Smooth muscle cell (in vitro differentiated cells): ENCODE measurements around the gene CEPT1. TPM values are rescaled to one million over a fixed set of nuclear protein-coding genes. Genes with fewer than 3 reads are reported as not detected.

Experiments
- DNase-seq: peaks from one replicate; lab custom pipeline; 2025; ENCODE audit not compliant: unreplicated experiment; lab: John Stamatoyannopoulos, UW
- H2AFZ ChIP-seq: fragments of 200-600 bp; sonication (generic); 2 replicates; pipeline ENCODE4 v1.6.0; 2016; ENCODE audit warnings: antibody characterized with exemption, low read depth, mild to moderate bottlenecking
- H3F3A ChIP-seq: fragments of 200-600 bp; sonication (generic); 2 replicates; pipeline ENCODE4 v1.6.0; 2017; ENCODE audit warnings: antibody characterized with exemption, low read depth
- H3K27ac ChIP-seq: fragments of 200-600 bp; sonication (generic); 2 replicates; pipeline ENCODE4 v1.5.1; 2016; ENCODE audit warnings: low read depth, mild to moderate bottlenecking
- H3K27me3 ChIP-seq: fragments of 200-600 bp; sonication (generic); 2 replicates; pipeline ENCODE4 v1.6.1; 2016; ENCODE audit warnings: low read depth, mild to moderate bottlenecking
- H3K36me3 ChIP-seq: fragments of 200-600 bp; sonication (generic); 2 replicates; pipeline ENCODE4 v1.5.1; 2016; ENCODE audit warnings: low read depth
- H3K4me1 ChIP-seq: fragments of 200-600 bp; sonication (generic); 2 replicates; pipeline ENCODE4 v1.5.1; 2016; ENCODE audit warnings: low read depth
- H3K4me2 ChIP-seq: fragments of 200-600 bp; sonication (generic); 2 replicates; pipeline ENCODE4 v1.6.0; 2016; ENCODE audit warnings: mild to moderate bottlenecking
- H3K4me3 ChIP-seq: fragments of 200-600 bp; sonication (generic); 2 replicates; pipeline ENCODE4 v1.5.1; 2016; ENCODE audit warnings: mild to moderate bottlenecking
- H3K79me2 ChIP-seq: fragments of 200-600 bp; sonication (generic); 2 replicates; pipeline ENCODE4 v1.6.0; 2016; ENCODE audit warnings: low read depth, mild to moderate bottlenecking
- H3K9ac ChIP-seq: fragments of 200-600 bp; sonication (generic); 2 replicates; pipeline ENCODE4 v1.6.0; 2016; ENCODE audit warnings: low read depth
- H3K9me3 ChIP-seq: fragments of 200-600 bp; sonication (generic); replicated peaks from 2 replicates; pipeline ENCODE4 v1.5.1; 2016; ENCODE audit warnings: low read depth
- H4K20me1 ChIP-seq: fragments of 200-600 bp; sonication (generic); 2 replicates; pipeline ENCODE4 v1.6.0; 2016; ENCODE audit warnings: low read depth
- CTCF ChIP-seq: fragments of 200-600 bp; sonication (generic); IDR thresholded peaks from 2 replicates; pipeline ENCODE4 v1.5.1; 2017; ENCODE audit warnings: borderline replicate concordance, mild to moderate bottlenecking, antibody characterized with exemption; ENCODE audit not compliant: insufficient read depth, poor library complexity, severe bottlenecking
- WGBS: methylation state at CpG from one replicate; pipeline ENCODE4 v1.1.7; 2016; ENCODE audit warnings: low lambda C conversion rate; 5-methylcytosine and 5-hydroxymethylcytosine counted together
- polyA plus RNA-seq: library from polyadenylated mRNA; unstranded; fragments of >200 nt; fragmentation: Nextera tagmentation; extraction: Ambion mirVana; gene quantifications from 2 replicates; pipeline ENCODE4 v1.2.1, GENCODE V29; 2016
- total RNA-seq: library from RNA; depleted of rRNA; stranded (reverse); fragments of >200 nt; gene quantifications from 2 replicates; pipeline ENCODE4 v1.2.3, GENCODE V29; 2014

The CEPT1 gene
- total and polyA plus RNA-seq, 2 experiments from 2014 or later, result 19.4 to 36.8 TPM

GRCh38 chr1:111127923-111128643 lies 11.9 kb upstream of the CEPT1 start:
- no peak for TF ChIP-seq CTCF
- no peak overlapping the region for H3K9ac ChIP-seq
- no peak overlapping the region for H3K4me2 ChIP-seq

GRCh38 chr1:111129376-111129775 lies 10.6 kb upstream of the CEPT1 start:
- H3K9ac ChIP-seq, result no peak overlapping the region
- no peak overlapping the region for H3K4me2 ChIP-seq
- no peak overlapping the region for H2AFZ ChIP-seq
- no peak overlapping the region for H3K4me3 ChIP-seq
- no peaks in the 10 kb centered on the region for H3K9me3 ChIP-seq
- 85% methylated on average over 1 of the region's 1 CpG for WGBS
- DNase-seq, result no peak
- H4K20me1 ChIP-seq, result peaks cover 3% of the 10 kb centered on the region
- H3K4me1 ChIP-seq, result no peaks in the 10 kb centered on the region
- H3K27ac ChIP-seq, result no peak overlapping the region
- H3K79me2 ChIP-seq, result no peaks in the 10 kb centered on the region
- no peaks in the 10 kb centered on the region for H3F3A ChIP-seq
- TF ChIP-seq CTCF, result no peak
- H3K36me3 ChIP-seq, result peaks cover 29% of the 10 kb centered on the region
- no peaks in the 10 kb centered on the region for H3K27me3 ChIP-seq

More at GRCh38 chr1:111127923-111128643, 11.9 kb upstream of the CEPT1 start:
- no peaks in the 10 kb centered on the region for H3K27me3 ChIP-seq
- no peak for DNase-seq
- no peak overlapping the region for H3K27ac ChIP-seq
- no peak overlapping the region for H3K4me3 ChIP-seq
- H4K20me1 ChIP-seq, result peaks cover 3% of the 10 kb centered on the region
- no peaks in the 10 kb centered on the region for H3K9me3 ChIP-seq
- WGBS, result 97% methylated on average over 3 of the region's 3 CpGs
- H3K36me3 ChIP-seq, result peaks cover 36% of the 10 kb centered on the region
- no peaks in the 10 kb centered on the region for H3K79me2 ChIP-seq
- H3F3A ChIP-seq, result no peaks in the 10 kb centered on the region
- H3K4me1 ChIP-seq, result no peaks in the 10 kb centered on the region
- no peak overlapping the region for H2AFZ ChIP-seq

DNA sequence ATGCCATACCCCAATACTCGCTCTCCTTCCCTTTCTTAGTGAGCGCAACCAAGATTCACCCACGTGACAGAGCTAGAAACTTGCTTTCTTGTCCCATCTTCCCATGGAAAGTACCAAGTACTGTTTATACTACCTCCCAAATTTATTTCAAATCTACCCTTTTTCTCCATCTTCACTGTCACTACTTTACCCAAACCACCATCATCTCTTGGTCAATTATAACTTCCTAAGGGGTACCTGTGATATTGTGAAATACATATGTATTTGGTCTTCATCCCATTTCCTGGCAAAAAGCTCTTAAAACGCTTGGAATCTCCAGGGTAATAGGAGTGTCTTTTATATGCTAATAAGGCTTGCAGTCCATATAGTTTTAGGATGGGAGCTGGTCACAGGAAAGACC lies 8.3 kb upstream of the CEPT1 start:
- H3K4me1 ChIP-seq, result no peaks in the 10 kb centered on the region
- peaks cover 6% of the 10 kb centered on the region for H3F3A ChIP-seq
- no peaks in the 10 kb centered on the region for H3K27me3 ChIP-seq
- H3K36me3 ChIP-seq, result peaks cover 18% of the 10 kb centered on the region
- H3K27ac ChIP-seq, result no peak overlapping the region
- no peak for TF ChIP-seq CTCF
- no peak for DNase-seq
- 90% methylated on average over 4 of the region's 4 CpGs for WGBS
- H3K9ac ChIP-seq, result no peak overlapping the region
- H3K4me2 ChIP-seq, result no peak overlapping the region
- H3K9me3 ChIP-seq, result no peaks in the 10 kb centered on the region
- H2AFZ ChIP-seq, result no peak overlapping the region
- no peaks in the 10 kb centered on the region for H3K79me2 ChIP-seq
- no peak overlapping the region for H3K4me3 ChIP-seq
- peaks cover 3% of the 10 kb centered on the region for H4K20me1 ChIP-seq

GRCh38 chr1:111133866-111134265 lies 6.2 kb upstream of the CEPT1 start:
- H3K36me3 ChIP-seq, result peaks cover 9% of the 10 kb centered on the region

More at GRCh38 chr1:111133866-111134265, 6.2 kb upstream of the CEPT1 start:
- no peaks in the 10 kb centered on the region for H3K9me3 ChIP-seq
- 98% methylated on average over 1 of the region's 1 CpG for WGBS
- H3K79me2 ChIP-seq, result peaks cover 15% of the 10 kb centered on the region
- H3K27ac ChIP-seq, result no peak overlapping the region
- no peaks in the 10 kb centered on the region for H3K27me3 ChIP-seq
- no peak overlapping the region for H3K9ac ChIP-seq
- no peak overlapping the region for H2AFZ ChIP-seq
- no peaks in the 10 kb centered on the region for H4K20me1 ChIP-seq
- H3K4me2 ChIP-seq, result no peak overlapping the region
- H3F3A ChIP-seq, result peaks cover 6% of the 10 kb centered on the region
- peaks cover 4% of the 10 kb centered on the region for H3K4me1 ChIP-seq
- H3K4me3 ChIP-seq, result no peak overlapping the region
- no peak for DNase-seq
- TF ChIP-seq CTCF, result no peak
